SH-SY5Y (cell line): ENCODE data around the gene SLC13A5.

Source experiments
- GATA2 ChIP-seq: IDR thresholded peaks from 2 replicates; pipeline ENCODE4 v1.6.1; 2011; ENCODE audit warnings: mild to moderate bottlenecking, low read depth, low read length
- GATA3 ChIP-seq: IDR thresholded peaks from 2 replicates; pipeline ENCODE4 v1.6.1; 2011; ENCODE audit warnings: low read depth, mild to moderate bottlenecking, low read length, moderate library complexity

DNA sequence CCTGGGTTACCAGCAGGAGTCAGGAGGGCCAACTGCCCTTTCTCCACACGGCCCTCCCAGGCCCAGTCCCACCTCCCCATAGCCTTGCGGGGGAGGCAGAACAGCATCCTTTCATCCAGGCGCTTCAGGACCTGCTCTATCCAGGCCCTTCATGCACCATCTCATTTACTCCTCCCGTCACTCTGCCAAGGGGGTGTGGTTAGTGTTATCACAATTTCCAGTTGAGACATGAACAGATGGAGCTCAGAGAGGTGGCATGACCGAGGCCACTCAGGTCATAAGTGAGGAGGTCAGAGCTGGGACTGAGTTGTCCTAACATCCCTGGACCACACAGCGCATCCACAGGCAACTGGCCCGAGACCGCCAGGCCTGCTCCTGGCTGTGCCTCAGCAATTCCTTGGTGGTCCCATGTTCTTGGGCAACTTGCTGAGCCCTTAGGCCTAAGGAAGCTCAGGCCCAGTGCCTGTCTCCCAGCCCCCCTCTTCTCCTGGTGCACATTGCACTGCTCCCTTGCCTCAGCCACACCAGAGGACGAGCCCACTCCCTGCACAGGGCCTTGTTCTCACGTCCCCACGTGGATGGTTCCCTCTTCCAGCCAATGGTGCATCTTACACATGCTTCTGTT, 37.9 kb downstream of the SLC13A5 start:
- TF ChIP-seq GATA3 (no peak), GATA2 (no peak)
